ENCODE results near the gene TRPC4.
A peak's percentile ranks its signal among the peaks of the same experiment; 100 is the strongest.

The TRPC4 gene

DNA sequence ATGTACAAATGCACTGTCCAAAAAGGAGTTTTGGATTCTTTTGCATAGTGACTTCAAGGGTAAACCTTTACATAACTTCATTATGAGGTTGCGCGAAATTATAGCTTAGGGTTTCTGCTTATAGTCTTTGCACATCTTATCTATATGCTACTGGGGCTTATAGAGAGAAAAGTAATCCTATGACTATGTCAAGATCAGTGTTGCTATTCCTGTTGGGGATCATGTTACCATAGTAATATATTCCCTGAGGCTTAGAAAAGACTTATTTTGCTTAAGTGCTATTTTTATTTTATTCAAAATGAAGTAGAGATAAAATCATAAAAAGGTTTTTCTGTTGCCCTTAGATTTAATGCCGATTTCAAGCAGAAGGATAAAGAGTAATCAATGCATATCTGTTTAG is 256.3 kb downstream of the TRPC4 start:
- no peak for TF ChIP-seq ARNTL (CRISPR knock-in tag; IDR thresholded peaks at IDR 0.05; ENCODE audit: borderline replicate concordance, low read depth)
- no peak for TF ChIP-seq ZNF70 (CRISPR knock-in tag; IDR thresholded peaks at IDR 0.05)
- no peak for TF ChIP-seq CSDC2 (CRISPR knock-in tag; IDR thresholded peaks at IDR 0.05)
- no peak for TF ChIP-seq PPARA (CRISPR knock-in tag; IDR thresholded peaks at IDR 0.05; ENCODE audit: borderline replicate concordance)
- no peak for TF ChIP-seq ZNF8 (CRISPR knock-in tag; IDR thresholded peaks at IDR 0.05)
- TF ChIP-seq ZFP30 (CRISPR knock-in tag; IDR thresholded peaks at IDR 0.05): no peak
- TF ChIP-seq ZNF565 (CRISPR knock-in tag; conservative IDR thresholded peaks at IDR 0.05; ENCODE audit: low read depth): no peak
- TF ChIP-seq SNAI2 (CRISPR knock-in tag; IDR thresholded peaks at IDR 0.05): no peak
- no peak for TF ChIP-seq ZFP3 (CRISPR knock-in tag; IDR thresholded peaks at IDR 0.05)
- no peak for TF ChIP-seq ESRRG (CRISPR knock-in tag; IDR thresholded peaks at IDR 0.05)
- no peak for TF ChIP-seq OSR1 (CRISPR knock-in tag; IDR thresholded peaks at IDR 0.05)
- TF ChIP-seq POU6F1 (CRISPR knock-in tag; IDR thresholded peaks at IDR 0.05; ENCODE audit: borderline replicate concordance, low read depth): no peak
- TF ChIP-seq TSHZ2 (CRISPR knock-in tag; IDR thresholded peaks at IDR 0.05): no peak
- TF ChIP-seq BACH2 (CRISPR knock-in tag; IDR thresholded peaks at IDR 0.05; ENCODE audit: borderline replicate concordance): no peak
- no peak for TF ChIP-seq ISL1 (CRISPR knock-in tag; IDR thresholded peaks at IDR 0.05)
- TF ChIP-seq RARB (CRISPR knock-in tag; IDR thresholded peaks at IDR 0.05): no peak
- no peak for ATAC-seq

DNA sequence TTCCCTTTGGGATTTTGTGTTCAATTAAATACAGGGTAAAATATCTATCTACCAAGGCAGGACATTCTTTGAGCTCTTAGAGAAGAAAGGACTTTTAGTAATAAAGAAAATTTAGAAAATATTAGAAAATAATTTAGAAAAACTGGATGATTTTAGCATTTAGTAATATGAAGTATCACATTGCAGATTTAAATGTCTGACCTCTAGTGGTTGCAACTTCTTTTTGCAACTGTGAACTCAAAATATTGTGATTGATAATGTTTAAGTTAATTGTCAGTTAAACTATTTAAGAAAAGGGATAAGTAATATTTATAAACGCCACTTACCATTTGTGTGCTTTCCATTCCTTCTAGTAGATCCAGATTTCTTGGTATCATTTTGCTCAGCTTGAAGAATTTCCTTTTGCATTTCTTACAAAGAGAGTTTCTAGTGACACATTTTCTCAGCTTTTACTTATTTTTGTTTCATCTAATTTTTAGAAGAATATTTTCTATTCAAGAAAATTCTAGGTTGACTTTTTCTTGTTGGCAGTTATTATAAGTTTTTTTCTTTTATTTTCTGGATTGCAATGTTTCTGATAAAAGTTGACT is 260.7 kb downstream of the TRPC4 start:
- ATAC-seq: no peak
- TF ChIP-seq RARB (CRISPR knock-in tag; IDR thresholded peaks at IDR 0.05) (no peak), TOX (CRISPR knock-in tag; IDR thresholded peaks at IDR 0.05; ENCODE audit: borderline replicate concordance) (no peak), ARNTL (CRISPR knock-in tag; IDR thresholded peaks at IDR 0.05; ENCODE audit: borderline replicate concordance, low read depth) (no peak), ESRRG (CRISPR knock-in tag; IDR thresholded peaks at IDR 0.05) (no peak), ZC3H10 (CRISPR knock-in tag; IDR thresholded peaks at IDR 0.05) (no peak), ISL1 (CRISPR knock-in tag; IDR thresholded peaks at IDR 0.05) (no peak), CSRNP3 (CRISPR knock-in tag; IDR thresholded peaks at IDR 0.05) (no peak), ZFP30 (CRISPR knock-in tag; IDR thresholded peaks at IDR 0.05) (no peak), SNAI2 (CRISPR knock-in tag; IDR thresholded peaks at IDR 0.05) (no peak)

GRCh38 chr13:37602733-37603381 is 266.7 kb downstream of the TRPC4 start:
- TF ChIP-seq ISL1 (CRISPR knock-in tag; IDR thresholded peaks at IDR 0.05) (no peak), CSRNP3 (CRISPR knock-in tag; IDR thresholded peaks at IDR 0.05) (no peak), PPARA (CRISPR knock-in tag; IDR thresholded peaks at IDR 0.05; ENCODE audit: borderline replicate concordance) (no peak), SNAI2 (CRISPR knock-in tag; IDR thresholded peaks at IDR 0.05) (no peak), TSHZ2 (CRISPR knock-in tag; IDR thresholded peaks at IDR 0.05) (no peak), GLIS3 (CRISPR knock-in tag; IDR thresholded peaks at IDR 0.05) (no peak), RARB (CRISPR knock-in tag; IDR thresholded peaks at IDR 0.05) (no peak), ZNF565 (CRISPR knock-in tag; conservative IDR thresholded peaks at IDR 0.05; ENCODE audit: low read depth) (no peak), POU6F1 (CRISPR knock-in tag; IDR thresholded peaks at IDR 0.05; ENCODE audit: borderline replicate concordance, low read depth) (no peak), ARNTL (CRISPR knock-in tag; IDR thresholded peaks at IDR 0.05; ENCODE audit: borderline replicate concordance, low read depth) (no peak), ZC3H10 (CRISPR knock-in tag; IDR thresholded peaks at IDR 0.05) (no peak), ZNF8 (CRISPR knock-in tag; IDR thresholded peaks at IDR 0.05) (no peak), ZFP30 (CRISPR knock-in tag; IDR thresholded peaks at IDR 0.05) (no peak), ZFP3 (CRISPR knock-in tag; IDR thresholded peaks at IDR 0.05) (no peak)
- TF ChIP-seq, protein P1, sequence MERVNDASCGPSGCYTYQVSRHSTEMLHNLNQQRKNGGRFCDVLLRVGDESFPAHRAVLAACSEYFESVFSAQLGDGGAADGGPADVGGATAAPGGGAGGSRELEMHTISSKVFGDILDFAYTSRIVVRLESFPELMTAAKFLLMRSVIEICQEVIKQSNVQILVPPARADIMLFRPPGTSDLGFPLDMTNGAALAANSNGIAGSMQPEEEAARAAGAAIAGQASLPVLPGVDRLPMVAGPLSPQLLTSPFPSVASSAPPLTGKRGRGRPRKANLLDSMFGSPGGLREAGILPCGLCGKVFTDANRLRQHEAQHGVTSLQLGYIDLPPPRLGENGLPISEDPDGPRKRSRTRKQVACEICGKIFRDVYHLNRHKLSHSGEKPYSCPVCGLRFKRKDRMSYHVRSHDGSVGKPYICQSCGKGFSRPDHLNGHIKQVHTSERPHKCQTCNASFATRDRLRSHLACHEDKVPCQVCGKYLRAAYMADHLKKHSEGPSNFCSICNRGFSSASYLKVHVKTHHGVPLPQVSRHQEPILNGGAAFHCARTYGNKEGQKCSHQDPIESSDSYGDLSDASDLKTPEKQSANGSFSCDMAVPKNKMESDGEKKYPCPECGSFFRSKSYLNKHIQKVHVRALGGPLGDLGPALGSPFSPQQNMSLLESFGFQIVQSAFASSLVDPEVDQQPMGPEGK (CRISPR knock-in tag; IDR thresholded peaks at IDR 0.05; ENCODE audit: borderline replicate concordance): no peak
- ATAC-seq: peak; percentile 63; the same call in 2 of the 3 replicates

Data from SK-N-SH treated with all-trans-retinoic acid at 6 μM for 48 hours (cell line).